AG08396 (cell line): ENCODE measurements around the gene GJA5.

Source experiments
- DNase-seq: peaks from one replicate; pipeline ENCODE4 v3.0.0; 2012; ENCODE audit warnings: low spot score, mixed read lengths

GJA5 gene

DNA sequence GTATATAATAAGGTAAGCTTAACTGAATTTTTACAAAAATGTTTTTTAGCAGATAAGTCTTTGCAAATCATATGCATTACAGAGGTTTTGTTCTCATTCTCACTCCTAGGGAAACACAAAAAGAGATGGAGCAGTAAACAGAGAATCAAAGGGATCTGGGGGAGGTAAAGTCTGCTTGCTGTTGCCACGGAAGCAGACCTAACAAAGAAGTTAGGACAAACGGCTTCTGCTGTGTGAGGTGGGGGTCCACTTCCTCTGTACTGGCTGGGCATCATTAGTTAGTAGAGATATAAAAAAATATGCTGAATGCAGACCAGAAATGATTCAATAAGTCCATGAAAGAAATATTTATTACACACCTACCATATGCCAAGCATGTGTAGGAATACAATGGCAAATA, 34.2 kb downstream of the GJA5 start:
- DNase-seq: no peak

DNA sequence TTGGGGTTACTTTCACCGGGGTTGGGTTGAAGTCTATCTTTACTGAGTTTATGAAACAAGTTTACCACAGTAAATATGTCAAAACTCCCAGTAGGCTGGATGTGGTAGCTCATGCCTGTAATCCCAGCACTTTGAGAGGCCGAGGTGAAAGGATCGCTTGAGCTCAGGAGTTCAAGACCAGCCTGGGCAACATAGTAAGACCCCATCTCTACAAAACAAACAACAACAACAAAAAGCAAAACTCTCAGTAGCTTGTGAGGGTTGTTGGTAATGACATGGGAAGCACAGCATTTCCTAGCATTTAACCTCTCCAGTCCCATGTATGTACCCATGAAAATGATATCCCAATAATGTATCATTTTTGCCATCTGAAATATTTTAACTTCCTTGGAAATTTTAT, 34.7 kb downstream of the GJA5 start:
- no peak for DNase-seq

DNA sequence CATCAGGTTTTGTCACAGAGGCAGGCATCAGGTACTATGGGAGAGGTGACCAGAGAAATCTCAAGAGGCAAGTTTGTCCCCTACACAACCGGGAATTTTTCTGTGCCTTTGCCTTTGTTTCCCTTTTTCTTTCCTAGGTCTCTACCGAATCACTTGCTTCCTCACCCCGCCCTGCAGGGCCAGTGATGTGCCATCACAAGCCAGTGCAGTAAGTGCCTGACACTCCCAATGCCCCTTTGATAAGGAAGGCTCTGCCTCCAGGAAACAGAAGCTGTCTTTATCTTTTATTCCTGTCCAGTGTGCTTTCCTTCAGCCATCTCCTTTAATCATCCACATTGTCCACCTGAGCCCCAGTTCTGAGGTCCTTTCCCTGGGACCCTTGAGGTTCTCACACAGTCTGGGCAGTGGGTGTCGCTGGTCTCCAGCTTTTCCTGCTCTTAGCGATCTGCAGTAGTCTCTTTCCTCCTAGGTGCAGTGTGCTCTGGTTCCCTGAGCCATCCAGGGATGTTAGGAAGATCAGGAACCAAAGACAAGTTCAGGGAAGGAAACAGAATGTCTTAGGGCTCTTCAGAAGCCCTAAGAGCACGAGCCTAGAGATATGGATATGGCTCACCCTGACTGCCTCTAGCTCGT, 36.6 kb downstream of the GJA5 start:
- no peak for DNase-seq

DNA sequence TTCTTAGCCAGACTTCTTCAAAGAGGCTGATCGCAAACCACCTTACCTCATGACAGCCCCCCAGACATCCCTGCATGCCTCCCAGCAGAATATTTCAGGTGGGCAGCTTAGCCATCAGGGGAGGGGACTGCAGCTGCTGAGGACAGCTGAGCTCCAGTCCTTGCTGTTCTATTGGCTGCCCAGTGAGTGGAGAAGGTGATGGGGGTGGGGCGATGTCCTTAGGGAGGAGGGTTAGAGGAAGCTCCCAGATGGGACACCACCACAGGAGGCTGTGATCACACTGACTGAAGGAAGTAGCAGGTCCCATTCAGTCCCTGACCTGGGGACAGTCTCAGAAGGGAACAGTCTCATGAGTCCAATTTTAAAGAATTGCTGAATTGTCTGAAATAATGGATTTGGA, 38.3 kb downstream of the GJA5 start:
- DNase-seq: no peak

DNA sequence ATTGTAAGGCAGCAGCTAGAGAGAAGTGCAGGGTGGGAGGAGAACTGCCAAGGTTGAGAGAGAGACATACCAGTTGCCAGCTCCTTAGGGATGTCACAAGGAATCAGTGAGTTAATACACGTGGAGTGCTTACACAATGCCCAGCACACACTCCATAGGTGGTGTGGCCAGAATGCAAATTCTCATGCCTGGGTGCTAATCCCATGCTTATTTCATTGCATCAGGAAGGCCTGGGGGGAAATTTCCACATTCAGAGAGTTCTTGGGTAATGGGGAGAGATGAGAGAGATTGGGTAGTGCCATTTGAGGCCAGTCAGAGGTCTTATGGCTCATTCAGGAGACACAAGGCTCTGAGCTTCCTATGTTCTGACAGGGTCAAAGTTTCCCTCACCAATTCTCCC, 38.7 kb downstream of the GJA5 start:
- no peak for DNase-seq

DNA sequence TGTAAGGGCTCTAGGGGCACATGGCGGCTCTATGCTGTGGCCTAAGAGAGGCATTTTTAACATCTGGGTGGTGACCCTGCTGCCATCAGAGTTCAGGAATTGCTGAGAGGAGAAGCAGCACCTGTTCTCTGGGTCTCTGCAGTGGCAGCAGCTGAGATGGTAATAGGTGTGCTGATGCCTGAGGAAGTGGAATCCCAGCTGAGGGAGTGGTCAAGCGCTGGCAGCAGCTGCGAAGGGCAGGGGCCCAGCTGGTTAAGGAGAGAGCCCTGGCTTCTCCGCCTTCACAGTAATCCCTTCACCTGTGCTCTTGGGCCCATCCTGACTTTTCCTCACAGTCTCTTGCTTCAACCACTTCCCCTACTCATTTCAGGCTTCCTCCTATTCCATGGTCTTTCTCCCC, 39.8 kb downstream of the GJA5 start:
- DNase-seq: no peak

DNA sequence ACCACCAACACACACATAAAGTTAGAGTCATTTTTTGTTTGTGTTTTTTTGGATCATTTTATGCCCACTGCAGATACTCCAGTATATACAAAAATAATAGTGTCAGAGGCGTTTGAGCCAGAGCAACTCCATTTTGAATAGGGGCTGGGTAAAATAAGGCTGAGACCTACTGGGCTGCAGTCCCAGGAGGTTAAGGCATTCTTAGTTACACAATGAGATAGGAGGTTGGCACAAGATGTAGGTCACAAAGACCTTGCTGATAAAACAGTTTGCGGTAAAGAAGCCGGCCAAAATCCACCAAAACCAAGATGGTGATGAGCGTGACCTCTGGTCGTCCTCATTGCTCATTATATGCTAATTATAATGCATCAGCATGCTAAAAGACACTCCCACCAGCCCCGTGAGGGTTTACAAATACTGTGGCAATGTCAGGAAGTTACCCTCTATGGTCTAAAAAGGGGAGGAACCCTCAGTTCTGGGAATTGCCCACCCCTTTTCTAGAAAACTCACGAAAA, 40.6 kb downstream of the GJA5 start:
- DNase-seq: no peak

DNA sequence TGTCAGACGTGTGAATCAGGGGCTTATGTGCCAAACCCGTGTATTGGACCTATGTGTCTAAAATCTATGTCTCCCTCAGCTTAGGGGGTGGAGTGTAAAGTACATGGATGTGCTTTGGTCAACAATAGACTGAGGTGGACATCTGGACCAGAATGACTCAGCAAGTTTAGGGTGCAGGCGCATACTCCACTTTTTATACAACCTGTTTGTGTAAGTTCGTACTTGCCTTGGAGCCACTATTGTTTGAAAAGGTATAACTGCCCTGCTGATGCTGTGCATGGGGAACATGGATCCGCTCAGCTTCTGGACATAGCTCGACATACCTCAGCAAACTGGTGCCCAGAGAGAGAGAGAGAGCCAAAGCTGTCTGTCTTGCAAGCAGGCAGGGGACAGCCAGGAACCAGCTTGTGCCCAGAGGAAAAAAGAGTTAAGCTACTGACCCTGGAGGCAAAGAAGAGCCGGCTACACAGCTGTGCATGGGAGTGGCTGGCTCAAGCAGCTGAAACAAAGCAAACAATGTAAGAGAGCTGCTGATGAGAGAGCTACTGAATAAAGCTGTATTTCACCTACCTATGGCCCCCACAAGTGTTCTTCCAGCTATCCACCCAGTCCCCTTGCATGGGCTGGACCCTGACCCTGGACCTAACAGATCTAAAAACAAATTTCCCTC, 41.2 kb downstream of the GJA5 start:
- DNase-seq: no peak

DNA sequence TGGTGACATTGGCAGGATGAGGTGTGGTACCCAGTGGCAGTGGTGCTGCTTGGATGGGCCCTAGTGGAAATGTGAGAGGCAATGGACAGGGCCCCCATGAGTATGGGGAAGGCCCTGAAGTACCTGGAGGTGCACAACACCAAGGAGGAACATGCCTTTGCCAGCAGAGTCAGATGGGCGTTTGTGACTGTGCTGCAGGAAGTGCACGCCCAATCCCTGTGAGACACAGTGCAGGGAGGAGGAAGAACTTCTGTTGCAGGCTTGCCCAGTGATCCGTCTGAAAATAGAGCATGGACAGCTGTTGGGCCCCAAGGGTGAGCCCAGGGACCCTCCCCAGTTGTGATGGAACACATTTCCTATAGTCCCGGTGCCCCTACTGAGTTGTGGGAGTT, 42.7 kb downstream of the GJA5 start:
- no peak for DNase-seq

DNA sequence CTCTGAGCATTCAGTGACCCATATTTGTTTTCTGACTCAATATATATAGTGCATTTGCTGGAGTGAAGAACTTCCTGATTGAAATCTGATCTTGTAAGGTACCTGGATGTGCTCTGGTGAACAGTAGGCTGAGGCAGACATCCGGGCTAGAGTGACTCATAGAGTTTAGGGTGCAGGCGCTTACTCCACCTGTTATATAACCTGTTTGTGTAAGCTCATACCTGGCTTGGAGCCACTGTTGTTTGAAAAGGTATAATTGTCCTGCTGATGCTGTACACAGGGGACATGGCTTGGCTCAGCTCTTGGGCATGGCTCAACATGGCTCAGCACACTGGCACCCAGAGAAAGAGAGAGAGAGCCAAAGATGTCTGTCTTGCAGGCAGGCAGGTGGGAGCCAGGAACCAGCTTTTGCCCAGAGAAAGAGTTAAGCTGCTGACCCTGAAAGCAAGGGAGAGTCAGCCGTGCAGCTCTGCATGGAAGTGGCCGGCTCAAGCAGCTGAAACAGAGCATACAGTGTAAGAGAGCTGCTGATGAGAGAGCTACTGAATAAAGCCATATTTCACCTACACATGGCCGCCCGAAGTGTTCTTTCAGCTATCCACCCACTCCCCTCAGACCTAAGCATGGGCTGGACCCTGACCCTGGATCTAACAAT, 43.2 kb downstream of the GJA5 start:
- DNase-seq: no peak

DNA sequence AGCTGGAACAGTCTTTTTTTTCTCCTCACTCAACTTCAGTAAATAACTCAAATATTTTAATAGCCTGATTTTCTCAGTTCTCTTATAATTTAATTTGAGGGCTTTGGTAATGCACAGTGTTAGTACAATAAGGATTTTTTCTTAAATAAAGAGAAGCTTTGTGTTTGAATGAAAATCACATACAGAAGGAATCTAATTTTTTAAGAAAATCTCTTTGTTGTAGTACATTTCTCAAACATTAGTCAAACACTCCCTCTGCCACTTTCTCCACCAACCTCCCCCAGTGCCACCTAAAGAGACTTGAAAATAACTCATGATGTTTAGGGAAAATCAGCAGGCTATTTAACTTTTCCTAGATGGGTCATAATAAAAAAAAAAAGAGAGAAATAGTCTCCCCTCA, 47.8 kb downstream of the GJA5 start:
- DNase-seq: no peak
